K562 (cell line): ENCODE measurements around the gene PDE4DIP. TPM values are rescaled to one million over a fixed set of nuclear protein-coding genes. Genes with fewer than 3 reads are reported as not detected.
"Not testable (repeated sequence)": the region's sequence is repeated elsewhere in the genome, so short reads cannot be mapped to it uniquely, and the experiment has no call there.

Experiments
- ATAC-seq: fragments of 200-7000 bp; cut with Tn5 transposase; 3 replicates; pipeline ENCODE4 v1.9.1; 2020; ENCODE audit warnings: moderate library complexity
- BruUV-seq: library from RNA; stranded (reverse); fragments of 400-500 nt; replicated peaks from 2 replicates; lab custom pipeline; 2021; lab: Mats Ljungman, UMichigan
- CTCF ChIA-PET: fragments of 300-600 bp; formaldehyde crosslinking; extraction: SDS; loops from one replicate; lab custom pipeline; 2021; ENCODE audit warnings: low intra/inter-chr PET ratio; lab: Yijun Ruan, JAX
- POLR2A ChIA-PET: fragments of 300-600, 350-650 bp; sonication (Branson Sonifier 250); formaldehyde crosslinking; extraction: SDS; loops from one replicate; lab custom pipeline; 2021; ENCODE audit warnings: antibody characterized with exemption, inconsistent platforms; lab: Yijun Ruan, JAX
- DNase-seq, 4 experiments: peaks; one replicate each; pipeline versions ENCODE4 v3.0.0 to v3.0.0-alpha.2; 2011 to 2018; ENCODE audit warnings: low spot score in 3 of 4, mixed read lengths in 3 of 4; ENCODE audit errors: extremely low read depth in 1 of 4
- FAIRE-seq: peaks from 2 replicates; lab custom pipeline; 2011; peaks lifted over from hg19 to GRCh38; lab: Jason Lieb, UNC
- H2AFZ ChIP-seq: 2 replicates; pipeline ENCODE4 v1.6.0; 2011; ENCODE audit warnings: low read depth, low read length, control low read depth, inconsistent platforms
- H3K27ac ChIP-seq: fragments of 200-600 bp; 3 replicates; pipeline ENCODE4 v1.8.0; 2011; ENCODE audit warnings: low read depth, mild to moderate bottlenecking, control low read depth, inconsistent platforms, low read length, moderate library complexity, mixed read lengths; ENCODE audit errors: extremely low read depth
- H3K27me3 ChIP-seq, 2 experiments: fragments of 300-600 bp in 1 of 2; 2 replicates in 1 of 2; 3 replicates in 1 of 2; pipeline versions ENCODE4 v1.6.0 to v1.8.0; 2011; ENCODE audit warnings: inconsistent platforms in 2 of 2, low read length in 2 of 2, mild to moderate bottlenecking in 1 of 2, mixed read lengths in 1 of 2, moderate library complexity in 1 of 2; ENCODE audit not compliant: control insufficient read depth in 2 of 2, insufficient read depth in 2 of 2
- H3K36me3 ChIP-seq: fragments of 300-600 bp; 3 replicates; pipeline ENCODE4 v1.8.0; 2011; ENCODE audit warnings: mild to moderate bottlenecking, low read length, inconsistent platforms; ENCODE audit not compliant: control insufficient read depth, insufficient read depth
- H3K4me1 ChIP-seq, 2 experiments: fragments of 200-600 bp in 1 of 2; replicated peaks in 1 of 2; 2 replicates in 1 of 2; 3 replicates in 1 of 2; pipeline versions ENCODE4 v1.5.1 to v1.8.0; 2011; ENCODE audit warnings: inconsistent platforms in 2 of 2, low read length in 2 of 2, mild to moderate bottlenecking in 1 of 2, mixed read lengths in 1 of 2, moderate library complexity in 1 of 2; ENCODE audit not compliant: control insufficient read depth in 2 of 2, insufficient read depth in 2 of 2
- H3K4me2 ChIP-seq: 2 replicates; pipeline ENCODE4 v1.6.1; 2011; ENCODE audit warnings: low read length, control low read depth, inconsistent platforms, mixed read lengths; ENCODE audit not compliant: insufficient read depth
- H3K4me3 ChIP-seq: fragments of 200-600 bp; sonication (generic), shearing (Covaris generic); 2 replicates; pipeline ENCODE4 v1.5.1; 2016; ENCODE audit warnings: control low read depth, inconsistent platforms
- H3K79me2 ChIP-seq: fragments of 200-600 bp; 3 replicates; pipeline ENCODE4 v1.8.0; 2011; ENCODE audit warnings: low read length, inconsistent platforms; ENCODE audit not compliant: control insufficient read depth, insufficient read depth
- H3K9ac ChIP-seq, 2 experiments: 2 replicates each; pipeline versions ENCODE4 v1.6.0 to v1.6.1; 2011; ENCODE audit warnings: low read depth in 2 of 2, low read length in 2 of 2, control low read depth in 1 of 2, inconsistent platforms in 1 of 2, mild to moderate bottlenecking in 1 of 2, mixed read lengths in 1 of 2; ENCODE audit not compliant: insufficient read depth in 1 of 2
- H3K9me1 ChIP-seq: one replicate; pipeline ENCODE4 v1.6.0; 2011; ENCODE audit warnings: inconsistent platforms, mild to moderate bottlenecking, low read length, moderate library complexity; ENCODE audit not compliant: control insufficient read depth, insufficient read depth
- H3K9me3 ChIP-seq: replicated peaks from 2 replicates; pipeline ENCODE4 v1.5.1; 2011; ENCODE audit warnings: low read depth, low read length, inconsistent platforms; ENCODE audit not compliant: control insufficient read depth, insufficient read depth
- H4K20me1 ChIP-seq: replicated peaks from 2 replicates; pipeline ENCODE4 v1.6.1; 2011; ENCODE audit warnings: low read length, inconsistent platforms, mixed read lengths; ENCODE audit not compliant: control insufficient read depth, insufficient read depth
- WGBS: fragments of 100-300 bp; shearing (Covaris generic); methylation state at CpG from one replicate; pipeline ENCODE4 v1.1.6; 2016; ENCODE audit warnings: low coverage, mixed read lengths; ENCODE audit not compliant: insufficient coverage; ENCODE audit errors: missing lambda C conversion rate; 5-methylcytosine and 5-hydroxymethylcytosine counted together
- in situ Hi-C: fragments of 300-500 bp; cut with MboI; formaldehyde crosslinking; loops from 4 replicates; pipeline ENCODE4 v1.15.0; 2018; ENCODE audit warnings: inconsistent platforms, mixed read lengths
- intact Hi-C: fragments of 100-400 bp; cut with micrococcal nuclease; formaldehyde crosslinking; loops from 2 replicates; pipeline ENCODE4 v1.14.2; 2022
- polyA plus RNA-seq, 8 experiments: library from polyadenylated mRNA; depleted of rRNA in 4 of 8; stranded (reverse) in 5 of 8; unstranded in 3 of 8; fragments of >200 nt; fragmentation: Nextera tagmentation in 2 of 8; fragmentation: Illumina TruSeq in 1 of 8; extraction: Ambion mirVana in 2 of 8; extraction: Trizol in 1 of 8; gene quantifications; 2 replicates each; pipeline versions ENCODE4 v1.2.1 to v1.2.3, GENCODE V29; 2011 to 2014; ENCODE audit warnings: inconsistent platforms in 1 of 8, missing spikeins in 1 of 8
- total RNA-seq, 7 experiments: library from RNA; depleted of rRNA in 6 of 7; stranded (reverse); fragments of >200 nt in 6 of 7; fragmentation: Illumina TruSeq in 2 of 7; extraction: Trizol in 2 of 7; gene quantifications; 2 replicates each; pipeline versions ENCODE4 v1.2.1 to v1.2.3, GENCODE V29; 2011 to 2021; ENCODE audit warnings: low replicate concordance in 1 of 7

The PDE4DIP gene
- total and polyA plus RNA-seq, 9 of the 15 experiments (the other 6 are each of a cell fraction or from before 2014, with no cell fraction given) = 148 to 355 (median 260) TPM

GRCh38 chr1:149013513-149013912 is 169.3 kb downstream of the PDE4DIP start:
- H3K79me2 ChIP-seq, DNase-seq, ATAC-seq, in situ Hi-C loops, H3K27ac ChIP-seq, FAIRE-seq, H3K4me1 ChIP-seq, H3K4me3 ChIP-seq, H3K9ac ChIP-seq, BruUV-seq, H3K9me1 ChIP-seq, CTCF ChIA-PET, H2AFZ ChIP-seq, H3K4me2 ChIP-seq, H4K20me1 ChIP-seq, H3K9me3 ChIP-seq, POLR2A ChIA-PET, H3K36me3 ChIP-seq, H3K27me3 ChIP-seq, intact Hi-C loops: not testable (repeated sequence)
- WGBS = 83% methylated on average over 1 of the region's 4 CpGs

DNA sequence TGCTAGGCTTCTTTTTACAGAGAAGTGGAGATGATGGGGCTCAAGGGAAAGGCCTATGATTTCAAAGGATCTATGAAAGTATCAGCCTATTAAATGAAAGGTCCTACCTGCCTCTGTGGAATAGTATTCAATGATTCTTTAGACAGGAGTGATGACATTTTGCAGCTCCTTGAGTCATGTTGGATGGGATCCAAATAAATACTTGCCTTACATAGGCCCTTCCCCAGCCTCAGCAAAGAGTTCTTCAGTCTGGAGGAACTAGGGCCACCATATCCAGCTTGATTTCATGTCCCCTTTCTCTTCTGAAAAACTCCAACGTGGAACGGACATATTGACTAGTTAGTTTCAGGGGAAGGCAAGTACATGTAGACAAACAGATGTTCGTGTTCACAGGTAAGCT is 171.3 kb downstream of the PDE4DIP start:
- H3K9me1 ChIP-seq, H3K27me3 ChIP-seq, ATAC-seq, BruUV-seq, intact Hi-C loops, in situ Hi-C loops, H3K4me3 ChIP-seq, H3K9me3 ChIP-seq, DNase-seq, H3K4me1 ChIP-seq, H3K79me2 ChIP-seq, FAIRE-seq, POLR2A ChIA-PET, CTCF ChIA-PET, H4K20me1 ChIP-seq, H2AFZ ChIP-seq, H3K27ac ChIP-seq, H3K4me2 ChIP-seq, H3K36me3 ChIP-seq, H3K9ac ChIP-seq: not testable (repeated sequence)
- WGBS = 71% methylated on average over 1 of the region's 3 CpGs

- POLR2A ChIA-PET, H4K20me1 ChIP-seq, H2AFZ ChIP-seq, H3K4me2 ChIP-seq, H3K9me1 ChIP-seq, H3K4me3 ChIP-seq, BruUV-seq, CTCF ChIA-PET, FAIRE-seq, DNase-seq, H3K9ac ChIP-seq, intact Hi-C loops, H3K27ac ChIP-seq, in situ Hi-C loops, H3K4me1 ChIP-seq, H3K79me2 ChIP-seq, ATAC-seq, H3K9me3 ChIP-seq, H3K27me3 ChIP-seq, H3K36me3 ChIP-seq: not testable (repeated sequence)
- WGBS = no CpG with 5 or more reads among the region's 2 CpGs
Observed at GRCh38 chr1:149016626-149017025, 172.4 kb downstream of the PDE4DIP start.

DNA sequence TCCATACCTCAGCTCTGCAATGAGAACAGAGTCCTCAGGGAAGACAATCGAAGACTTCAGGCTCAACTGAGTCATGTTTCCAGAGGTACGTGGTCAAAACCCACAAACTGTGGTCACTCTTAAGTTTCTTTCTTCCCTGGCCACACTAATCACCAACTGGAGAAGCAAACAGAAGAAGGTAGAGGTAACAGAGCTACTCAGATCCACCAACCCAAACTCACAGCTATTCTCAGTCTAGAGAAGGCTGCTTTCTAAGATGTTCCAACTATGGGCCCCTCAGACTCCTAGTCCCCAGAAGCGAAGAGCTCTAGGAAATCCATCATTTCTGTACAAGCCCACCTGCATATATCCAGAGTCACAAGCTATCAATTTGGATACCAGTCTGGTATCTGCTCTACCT is 174.3 kb downstream of the PDE4DIP start:
- CTCF ChIA-PET, H3K79me2 ChIP-seq, BruUV-seq, H3K4me2 ChIP-seq, H3K27me3 ChIP-seq, H3K36me3 ChIP-seq, H3K27ac ChIP-seq, H4K20me1 ChIP-seq, H3K4me3 ChIP-seq, in situ Hi-C loops, FAIRE-seq, ATAC-seq, intact Hi-C loops, H3K9ac ChIP-seq, H3K4me1 ChIP-seq, H3K9me3 ChIP-seq, POLR2A ChIA-PET, DNase-seq, H3K9me1 ChIP-seq, H2AFZ ChIP-seq: not testable (repeated sequence)
- WGBS = 69% methylated on average over 2 of the region's 3 CpGs
